Gastrocnemius medialis (tissue), 4 donors: ENCODE results near the gene ARFGAP1.

Source experiments
- CTCF ChIP-seq, 5 experiments: fragments of 450-650 bp in 3 of 5; fragments of 200-600 bp in 2 of 5; sonication (generic) in 2 of 5; IDR thresholded peaks in 4 of 5; conservative IDR thresholded peaks in 1 of 5; 1 replicate in 4 of 5; 2 replicates in 1 of 5; pipeline ENCODE4 v1.5.1; 2016 to 2019; ENCODE audit warnings: antibody characterized with exemption in 5 of 5, mild to moderate bottlenecking in 3 of 5, moderate library complexity in 3 of 5
- POLR2A ChIP-seq, 2 donors: fragments of 450-650 bp; IDR thresholded peaks; one replicate each; pipeline ENCODE4 v1.6.1; 2017; ENCODE audit warnings: antibody characterized with exemption in 2 of 2, mild to moderate bottlenecking in 2 of 2, moderate library complexity in 2 of 2

GRCh38 chr20:63318391-63319163 lies 46.0 kb downstream of the ARFGAP1 start:
- no peak for TF ChIP-seq POLR2A (IDR thresholded peaks at IDR 0.05)
- TF ChIP-seq CTCF (IDR thresholded peaks at IDR 0.05 in 4 of 5, conservative IDR thresholded peaks at IDR 0.05 in 1 of 5), result no peak
